PC-3 (cell line): ENCODE data around the gene LMBR1.

Source experiments
- CTCF ChIP-seq: fragments of 300-600 bp; sonication (generic); conservative IDR thresholded peaks from 2 replicates; pipeline ENCODE4 v1.5.1; 2017; ENCODE audit warnings: antibody characterized with exemption, low read depth, mild to moderate bottlenecking, low read length
- EZH2 ChIP-seq: fragments of 300-600 bp; sonication (generic); IDR thresholded peaks from one replicate; pipeline ENCODE4 v1.6.1; 2017; ENCODE audit warnings: antibody characterized with exemption, mild to moderate bottlenecking, low read length; ENCODE audit not compliant: unreplicated experiment
- EZH2phosphoT487 ChIP-seq: fragments of 300-600 bp; sonication (generic); IDR thresholded peaks from 2 replicates; pipeline ENCODE4 v1.6.1; 2018; ENCODE audit warnings: mild to moderate bottlenecking, antibody characterized with exemption, low read length, borderline replicate concordance

DNA sequence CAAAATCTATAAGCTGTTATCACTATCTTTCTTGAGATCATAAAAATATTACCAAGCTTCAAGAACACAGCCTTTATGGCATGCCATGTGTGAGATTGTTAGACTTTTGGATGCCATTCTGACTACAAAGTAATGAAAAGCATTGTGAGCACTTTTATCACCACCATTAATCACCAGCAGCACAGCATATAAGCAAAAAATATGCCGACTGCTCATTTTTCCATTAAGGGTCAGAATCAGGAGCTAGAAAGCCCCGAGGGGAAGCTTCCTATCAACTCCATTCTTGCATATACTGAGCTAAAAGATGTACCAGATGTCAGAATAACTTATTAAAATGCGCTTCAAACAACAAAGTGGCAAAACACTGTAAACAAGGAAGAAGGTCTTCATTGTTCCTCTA lies 114.3 kb downstream of the LMBR1 start:
- TF ChIP-seq CTCF = no peak
- TF ChIP-seq EZH2 = no peak
- no peak for TF ChIP-seq EZH2phosphoT487
